SK-N-SH treated with all-trans-retinoic acid at 6 μM for 48 hours (cell line): Measurements from ENCODE around the gene NRXN3.
"Not testable (repeated sequence)": the region's sequence is repeated elsewhere in the genome, so short reads cannot be mapped to it uniquely, and the experiment has no call there.

Source experiments
- ATAC-seq: fragments of 200-7000 bp; cut with Tn5 transposase; 3 replicates; pipeline ENCODE4 v1.9.1; 2020; ENCODE audit warnings: mild to moderate bottlenecking, moderate library complexity
- ARNTL ChIP-seq: fragments of 450-650 bp; formaldehyde crosslinking; IDR thresholded peaks from 2 replicates; pipeline ENCODE4 v1.5.0; 2020; ENCODE audit warnings: low read depth, mild to moderate bottlenecking, moderate library complexity, borderline replicate concordance
- BACH2 ChIP-seq: fragments of 250-450 bp; sonication (Bioruptor Pico); IDR thresholded peaks from 2 replicates; pipeline ENCODE4 v1.9.0; 2021; ENCODE audit warnings: mild to moderate bottlenecking, borderline replicate concordance
- CREB5 ChIP-seq: fragments of 250-450 bp; sonication (Bioruptor Pico); IDR thresholded peaks from 2 replicates; pipeline ENCODE4 v1.5.1; 2020; ENCODE audit warnings: low read depth, mild to moderate bottlenecking, moderate library complexity
- CSDC2 ChIP-seq: fragments of 250-450 bp; sonication (Bioruptor Pico); IDR thresholded peaks from 2 replicates; pipeline ENCODE4 v1.5.0; 2020; ENCODE audit warnings: mild to moderate bottlenecking, moderate library complexity
- CSRNP3 ChIP-seq: fragments of 250-450 bp; sonication (Bioruptor Pico); IDR thresholded peaks from 2 replicates; pipeline ENCODE4 v1.5.1; 2021; ENCODE audit warnings: mild to moderate bottlenecking, moderate library complexity
- ESRRG ChIP-seq: fragments of 250-450 bp; sonication (Bioruptor Pico); IDR thresholded peaks from 2 replicates; pipeline ENCODE4 v1.6.1; 2021; ENCODE audit warnings: mild to moderate bottlenecking
- GLIS3 ChIP-seq: fragments of 250-450 bp; sonication (Bioruptor Pico); IDR thresholded peaks from 2 replicates; pipeline ENCODE4 v1.5.0; 2020; ENCODE audit warnings: mild to moderate bottlenecking, moderate library complexity
- ISL1 ChIP-seq: fragments of 250-450 bp; sonication (Bioruptor Pico); IDR thresholded peaks from 2 replicates; pipeline ENCODE4 v2.1.2; 2022; ENCODE audit warnings: mild to moderate bottlenecking, moderate library complexity
- OSR1 ChIP-seq: fragments of 250-450 bp; sonication (Bioruptor Pico); IDR thresholded peaks from 2 replicates; pipeline ENCODE4 v1.8.0; 2022; ENCODE audit warnings: moderate library complexity, mild to moderate bottlenecking, inconsistent platforms
- PATZ1 ChIP-seq: fragments of 250-450 bp; sonication (Bioruptor Pico); IDR thresholded peaks from 2 replicates; pipeline ENCODE4 v1.8.0; 2020; ENCODE audit warnings: mild to moderate bottlenecking, moderate library complexity, borderline replicate concordance
- POU6F1 ChIP-seq: fragments of 250-450 bp; sonication (Bioruptor Pico); IDR thresholded peaks from 2 replicates; pipeline ENCODE4 v1.8.0; 2021; ENCODE audit warnings: low read depth, mild to moderate bottlenecking, moderate library complexity, borderline replicate concordance
- PPARA ChIP-seq: fragments of 250-450 bp; sonication (Bioruptor Pico); IDR thresholded peaks from 2 replicates; pipeline ENCODE4 v1.5.0; 2020; ENCODE audit warnings: mild to moderate bottlenecking, borderline replicate concordance
- TCF4 ChIP-seq: fragments of 250-450 bp; sonication (Bioruptor Pico); IDR thresholded peaks from 2 replicates; pipeline ENCODE4 v1.8.0; 2021; ENCODE audit warnings: mild to moderate bottlenecking, moderate library complexity, borderline replicate concordance
- TOX ChIP-seq: fragments of 250-450 bp; sonication (Bioruptor Pico); IDR thresholded peaks from 2 replicates; pipeline ENCODE4 v1.8.0; 2021; ENCODE audit warnings: mild to moderate bottlenecking, moderate library complexity, borderline replicate concordance
- TSHZ2 ChIP-seq: fragments of 250-450 bp; sonication (Bioruptor Pico); IDR thresholded peaks from 2 replicates; pipeline ENCODE4 v1.5.0; 2020; ENCODE audit warnings: mild to moderate bottlenecking, moderate library complexity
- ZFP3 ChIP-seq: fragments of 250-450 bp; sonication (Bioruptor Pico); IDR thresholded peaks from 2 replicates; pipeline ENCODE4 v1.5.0; 2020; ENCODE audit warnings: mild to moderate bottlenecking, moderate library complexity
- ZFP30 ChIP-seq: fragments of 450-650 bp; formaldehyde crosslinking; IDR thresholded peaks from 2 replicates; pipeline ENCODE4 v1.5.0; 2022; ENCODE audit warnings: mild to moderate bottlenecking, moderate library complexity
- ZNF565 ChIP-seq: fragments of 450-650 bp; formaldehyde crosslinking; conservative IDR thresholded peaks from 2 replicates; pipeline ENCODE4 v1.5.0; 2020; ENCODE audit warnings: low read depth, mild to moderate bottlenecking, moderate library complexity
- ZNF70 ChIP-seq: fragments of 450-650 bp; formaldehyde crosslinking; IDR thresholded peaks from 2 replicates; pipeline ENCODE4 v1.5.0; 2020; ENCODE audit warnings: mild to moderate bottlenecking, moderate library complexity
- ZNF8 ChIP-seq: fragments of 450-650 bp; formaldehyde crosslinking; IDR thresholded peaks from 2 replicates; pipeline ENCODE4 v1.5.0; 2020; ENCODE audit warnings: mild to moderate bottlenecking, moderate library complexity

Gene NRXN3

GRCh38 chr14:78432046-78432445, 261.9 kb downstream of the NRXN3 start (continued):
- no peak for TF ChIP-seq CREB5 (CRISPR knock-in tag)

GRCh38 chr14:78437448-78437847, 267.3 kb downstream of the NRXN3 start:
- not testable (repeated sequence) for ATAC-seq

- TF ChIP-seq OSR1 (CRISPR knock-in tag) (no peak), GLIS3 (CRISPR knock-in tag) (no peak), TCF4 (CRISPR knock-in tag) (no peak), ESRRG (CRISPR knock-in tag) (no peak), ZNF8 (CRISPR knock-in tag) (no peak), ZNF565 (CRISPR knock-in tag) (no peak), ZNF70 (CRISPR knock-in tag) (no peak), TSHZ2 (CRISPR knock-in tag) (no peak), PATZ1 (CRISPR knock-in tag) (no peak), TOX (CRISPR knock-in tag) (no peak), ZFP30 (CRISPR knock-in tag) (no peak), ZFP3 (CRISPR knock-in tag) (no peak), PPARA (CRISPR knock-in tag) (no peak), BACH2 (CRISPR knock-in tag) (no peak)
- TF ChIP-seq, all 23 proteins: peak for 0
- ATAC-seq = no peak
Observed at GRCh38 chr14:78440356-78440894, 270.3 kb downstream of the NRXN3 start.

GRCh38 chr14:78443834-78444233, 273.7 kb downstream of the NRXN3 start:
- ATAC-seq = no peak
- TF ChIP-seq CSDC2 = no peak
- TF ChIP-seq POU6F1 (CRISPR knock-in tag) = no peak
- TF ChIP-seq ZNF8 (CRISPR knock-in tag) = no peak
- TF ChIP-seq TOX (CRISPR knock-in tag) = no peak
- TF ChIP-seq ISL1 (CRISPR knock-in tag) = no peak

- no peak for TF ChIP-seq ZNF8 (CRISPR knock-in tag)
- no peak for TF ChIP-seq POU6F1 (CRISPR knock-in tag)
- no peak for TF ChIP-seq ARNTL (CRISPR knock-in tag)
- TF ChIP-seq PPARA (CRISPR knock-in tag) = no peak
- TF ChIP-seq CSRNP3 (CRISPR knock-in tag) = no peak
Observed at GRCh38 chr14:78445275-78445674, 275.1 kb downstream of the NRXN3 start.

More at GRCh38 chr14:78445275-78445674, 275.1 kb downstream of the NRXN3 start:
- no peak for ATAC-seq
